ENCODE data around the gene TNS3. TPM values are rescaled to one million over a fixed set of nuclear protein-coding genes. Genes with fewer than 3 reads are reported as not detected.

TNS3 gene
- total RNA-seq, 1 experiment from 2014 or later: 533 TPM

- ChIA-PET POLR2A (interaction anchor here (0.5 kb wide), 1 partner anchor 131 kb away, joined by 12 read pairs; no protein-coding TSS in a partner anchor), CTCF (no interaction called here)
- peaks cover 96% of the 10 kb centered on the region for H3K4me1 ChIP-seq (ENCODE audit: control insufficient read depth, insufficient read depth, low read length)
- intact Hi-C loops (cut with micrococcal nuclease; ENCODE audit: unreplicated experiment): no loop called here
- BruUV-seq (replicated peaks): no TSS peak
- no peak overlapping the region for H3K4me3 ChIP-seq (ENCODE audit: low read depth in 2 of 2, low read length in 2 of 2)
- H3K36me3 ChIP-seq (ENCODE audit: control insufficient read depth, insufficient read depth, low read length): peaks cover 8% of the 10 kb centered on the region; the same call in 1 of the 2 replicates
- DNase-seq (ENCODE audit: low read depth, low spot score): no peak
- no peak for ATAC-seq
- TF ChIP-seq SIN3A (IDR thresholded peaks at IDR 0.05; ENCODE audit: borderline replicate concordance, insufficient read depth, low read depth, low read length) (no peak), POLR2AphosphoS5 (IDR thresholded peaks at IDR 0.05; ENCODE audit: low read depth, low read length) (0 out of 2 replicates have a peak, but pooled peaks have one; percentile 6)
- TF ChIP-seq, protein P1, sequence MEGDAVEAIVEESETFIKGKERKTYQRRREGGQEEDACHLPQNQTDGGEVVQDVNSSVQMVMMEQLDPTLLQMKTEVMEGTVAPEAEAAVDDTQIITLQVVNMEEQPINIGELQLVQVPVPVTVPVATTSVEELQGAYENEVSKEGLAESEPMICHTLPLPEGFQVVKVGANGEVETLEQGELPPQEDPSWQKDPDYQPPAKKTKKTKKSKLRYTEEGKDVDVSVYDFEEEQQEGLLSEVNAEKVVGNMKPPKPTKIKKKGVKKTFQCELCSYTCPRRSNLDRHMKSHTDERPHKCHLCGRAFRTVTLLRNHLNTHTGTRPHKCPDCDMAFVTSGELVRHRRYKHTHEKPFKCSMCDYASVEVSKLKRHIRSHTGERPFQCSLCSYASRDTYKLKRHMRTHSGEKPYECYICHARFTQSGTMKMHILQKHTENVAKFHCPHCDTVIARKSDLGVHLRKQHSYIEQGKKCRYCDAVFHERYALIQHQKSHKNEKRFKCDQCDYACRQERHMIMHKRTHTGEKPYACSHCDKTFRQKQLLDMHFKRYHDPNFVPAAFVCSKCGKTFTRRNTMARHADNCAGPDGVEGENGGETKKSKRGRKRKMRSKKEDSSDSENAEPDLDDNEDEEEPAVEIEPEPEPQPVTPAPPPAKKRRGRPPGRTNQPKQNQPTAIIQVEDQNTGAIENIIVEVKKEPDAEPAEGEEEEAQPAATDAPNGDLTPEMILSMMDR (IDR thresholded peaks at IDR 0.05): no peak
- in situ Hi-C loops (cut with HindIII; ENCODE audit: low pct_unique_long_range_greater_than_20kb, low sequenced_read_pairs): no loop called here
- H3K9me3 ChIP-seq (ENCODE audit: control insufficient read depth, insufficient read depth, low read depth, low read length): no peaks in the 10 kb centered on the region
- H3K27ac ChIP-seq (ENCODE audit: low read length): peak overlapping the region; percentile 41
- H3K27me3 ChIP-seq (ENCODE audit: control insufficient read depth, insufficient read depth, low read length): no peaks in the 10 kb centered on the region
Measured at GRCh38 chr7:47444376-47445098, 137.4 kb downstream of the TNS3 start.

DNA sequence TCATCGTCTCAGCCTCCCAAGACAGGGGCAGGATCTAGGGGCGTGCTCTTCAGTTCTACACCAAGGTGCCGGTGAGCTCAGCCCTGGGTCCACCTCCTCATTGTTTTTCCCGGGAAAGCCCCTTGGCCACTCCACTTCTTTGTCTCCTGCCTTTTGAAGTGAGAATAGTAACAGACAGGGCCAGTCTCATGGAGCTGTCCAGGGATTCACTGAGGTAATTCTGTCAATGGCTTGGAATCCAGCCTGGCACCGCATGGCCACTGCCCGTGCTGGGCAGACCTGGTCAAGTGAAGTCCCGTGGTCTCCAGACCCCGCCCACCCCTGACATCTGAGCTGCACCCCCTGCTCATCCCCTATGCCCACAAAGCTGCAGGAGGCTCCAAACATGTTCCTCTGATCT is 138.9 kb downstream of the TNS3 start:
- H3K9me3 ChIP-seq (ENCODE audit: control insufficient read depth, insufficient read depth, low read depth, low read length): no peaks in the 10 kb centered on the region
- ChIA-PET CTCF (interaction anchor here (0.7 kb wide), 1 partner anchor 90 kb away, joined by 3 read pairs; no protein-coding TSS in a partner anchor), POLR2A (interaction anchor here (0.6 kb wide), 2 partner anchors 77 to 693 kb away, joined by 3 to 5 read pairs; no protein-coding TSS in a partner anchor)
- ATAC-seq (no peak), DNase-seq (ENCODE audit: low read depth, low spot score) (no peak)
- peaks cover 96% of the 10 kb centered on the region for H3K4me1 ChIP-seq (ENCODE audit: control insufficient read depth, insufficient read depth, low read length)
- H3K4me3 ChIP-seq (ENCODE audit: low read depth in 2 of 2, low read length in 2 of 2): no peak overlapping the region
- intact Hi-C loops (cut with micrococcal nuclease; ENCODE audit: unreplicated experiment) (no loop called here), in situ Hi-C loops (cut with HindIII; ENCODE audit: low pct_unique_long_range_greater_than_20kb, low sequenced_read_pairs) (no loop called here)
- TF ChIP-seq TCF7L2 (IDR thresholded peaks at IDR 0.05; ENCODE audit: low read depth, low read length) (no peak), REST (IDR thresholded peaks at IDR 0.05; ENCODE audit: insufficient read depth in 1 of 2, low read depth in 2 of 2, low read length in 1 of 2) (no peak), SIN3A (IDR thresholded peaks at IDR 0.05; ENCODE audit: borderline replicate concordance, insufficient read depth, low read depth, low read length) (no peak), POLR2AphosphoS5 (IDR thresholded peaks at IDR 0.05; ENCODE audit: low read depth, low read length) (no peak)
- TF ChIP-seq, protein P1 (IDR thresholded peaks at IDR 0.05): no peak
- no peaks in the 10 kb centered on the region for H3K27me3 ChIP-seq (ENCODE audit: control insufficient read depth, insufficient read depth, low read length)
- H3K27ac ChIP-seq (ENCODE audit: low read length): 0 out of 2 replicates have a peak overlapping the region, but pooled peaks have one; percentile 13
- H3K36me3 ChIP-seq (ENCODE audit: control insufficient read depth, insufficient read depth, low read length): peaks cover 22% of the 10 kb centered on the region; the same call in 1 of the 2 replicates
- BruUV-seq (replicated peaks): no TSS peak
